ENCODE results near the gene HBQ1. TPM values are rescaled to one million over a fixed set of nuclear protein-coding genes. Genes with fewer than 3 reads are reported as not detected.
"Not testable (repeated sequence)": the region's sequence is repeated elsewhere in the genome, so short reads cannot be mapped to it uniquely, and the experiment has no call there.

HBQ1 gene
- total RNA-seq, 1 donor from 2014 or later: not detected

DNA sequence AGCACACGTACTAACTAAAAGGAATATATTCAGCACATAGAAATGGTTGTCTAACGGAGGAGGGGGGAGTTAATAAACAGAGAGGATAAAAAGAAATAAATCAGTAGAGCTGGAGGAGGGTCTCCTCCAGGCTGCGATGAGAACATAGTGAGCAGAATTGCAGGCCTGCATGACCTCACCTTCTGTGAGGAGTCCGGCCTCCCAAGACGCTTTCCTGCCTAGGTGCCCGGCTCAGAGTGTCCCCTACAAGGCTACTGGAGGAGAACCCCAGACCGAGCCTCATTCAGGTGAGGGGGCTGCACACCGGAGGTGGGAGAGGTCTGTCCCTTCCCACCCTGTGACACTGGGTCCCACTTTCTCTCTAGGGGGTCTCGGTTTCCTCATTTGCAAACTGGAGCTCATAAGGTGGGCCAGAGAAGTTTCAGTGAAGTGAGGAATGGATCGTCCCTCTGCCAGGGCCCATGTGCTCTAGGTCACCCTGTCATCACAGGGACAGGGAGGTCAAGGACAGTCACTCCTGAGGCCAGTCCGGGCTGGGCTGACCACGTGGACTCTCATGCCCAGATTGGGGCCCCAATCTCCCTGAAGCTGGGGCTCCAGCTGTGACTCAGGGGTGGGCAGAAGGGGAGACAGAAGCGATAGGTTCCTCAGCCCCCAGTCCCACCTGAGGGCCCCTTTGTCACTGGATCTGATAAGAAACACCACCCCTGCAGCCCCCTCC is 17.8 kb upstream of the HBQ1 start:
- Mint-ChIP-seq H3K36me3 (ENCODE audit: unreplicated experiment) (no peaks in the 10 kb centered on the region), H3K27ac (ENCODE audit: unreplicated experiment) (no peak overlapping the region), H3K27me3 (ENCODE audit: unreplicated experiment) (peaks cover 32% of the 10 kb centered on the region), H3K4me3 (ENCODE audit: unreplicated experiment) (no peak overlapping the region), H3K9me3 (ENCODE audit: unreplicated experiment) (no peaks in the 10 kb centered on the region), H3K4me1 (ENCODE audit: unreplicated experiment) (peaks cover 6% of the 10 kb centered on the region)
- no peak for DNase-seq (ENCODE audit: extremely low spot score, unreplicated experiment)
- TF ChIP-seq, protein P1, sequence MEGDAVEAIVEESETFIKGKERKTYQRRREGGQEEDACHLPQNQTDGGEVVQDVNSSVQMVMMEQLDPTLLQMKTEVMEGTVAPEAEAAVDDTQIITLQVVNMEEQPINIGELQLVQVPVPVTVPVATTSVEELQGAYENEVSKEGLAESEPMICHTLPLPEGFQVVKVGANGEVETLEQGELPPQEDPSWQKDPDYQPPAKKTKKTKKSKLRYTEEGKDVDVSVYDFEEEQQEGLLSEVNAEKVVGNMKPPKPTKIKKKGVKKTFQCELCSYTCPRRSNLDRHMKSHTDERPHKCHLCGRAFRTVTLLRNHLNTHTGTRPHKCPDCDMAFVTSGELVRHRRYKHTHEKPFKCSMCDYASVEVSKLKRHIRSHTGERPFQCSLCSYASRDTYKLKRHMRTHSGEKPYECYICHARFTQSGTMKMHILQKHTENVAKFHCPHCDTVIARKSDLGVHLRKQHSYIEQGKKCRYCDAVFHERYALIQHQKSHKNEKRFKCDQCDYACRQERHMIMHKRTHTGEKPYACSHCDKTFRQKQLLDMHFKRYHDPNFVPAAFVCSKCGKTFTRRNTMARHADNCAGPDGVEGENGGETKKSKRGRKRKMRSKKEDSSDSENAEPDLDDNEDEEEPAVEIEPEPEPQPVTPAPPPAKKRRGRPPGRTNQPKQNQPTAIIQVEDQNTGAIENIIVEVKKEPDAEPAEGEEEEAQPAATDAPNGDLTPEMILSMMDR (IDR thresholded peaks at IDR 0.05): no peak

DNA sequence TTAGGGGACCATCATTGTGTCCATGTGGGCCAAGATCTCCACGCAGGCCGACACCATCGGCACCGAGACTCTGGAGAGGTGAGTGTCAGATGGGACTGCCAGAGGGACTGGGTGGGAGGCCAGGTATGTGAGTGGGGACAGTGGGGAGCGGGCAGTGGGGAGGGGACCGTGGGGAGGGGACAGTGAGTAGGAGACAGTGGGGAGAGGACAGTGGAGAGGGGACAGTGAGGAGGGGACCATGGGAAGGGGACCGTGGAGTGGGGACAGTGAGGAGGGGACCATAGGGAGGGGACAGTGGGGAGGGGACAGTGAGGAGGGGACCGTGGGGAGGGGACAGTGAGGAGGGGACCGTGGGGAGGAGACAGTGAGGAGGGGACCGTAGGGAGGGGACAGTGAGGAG is 17.1 kb upstream of the HBQ1 start:
- peaks cover 32% of the 10 kb centered on the region for H3K27me3 Mint-ChIP-seq (ENCODE audit: unreplicated experiment)
- H3K4me3 Mint-ChIP-seq (ENCODE audit: unreplicated experiment); H3K4me1 Mint-ChIP-seq (ENCODE audit: unreplicated experiment); DNase-seq (ENCODE audit: extremely low spot score, unreplicated experiment); H3K27ac Mint-ChIP-seq (ENCODE audit: unreplicated experiment); H3K9me3 Mint-ChIP-seq (ENCODE audit: unreplicated experiment); H3K36me3 Mint-ChIP-seq (ENCODE audit: unreplicated experiment): not testable (repeated sequence)

DNA sequence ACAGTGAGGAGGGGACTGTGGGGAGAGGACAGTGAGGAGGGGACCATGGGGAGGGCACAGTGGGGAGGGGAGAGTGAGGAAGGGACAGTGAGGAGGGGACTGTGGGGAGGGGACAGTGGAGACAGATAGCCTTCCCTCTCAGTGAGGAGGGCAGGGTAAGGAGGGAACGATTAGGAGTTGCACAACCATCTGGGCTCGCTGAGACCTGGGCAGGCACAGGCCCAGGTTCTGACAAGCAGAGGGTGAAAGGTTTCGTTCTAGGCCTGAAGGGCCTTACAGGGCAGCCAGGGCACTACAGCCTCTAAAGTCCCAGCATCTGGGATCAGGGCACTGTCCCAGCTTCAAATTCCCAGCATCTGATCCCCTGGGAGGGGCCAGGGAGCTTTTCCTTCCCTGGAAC is 16.6 kb upstream of the HBQ1 start:
- not testable (repeated sequence) for H3K4me3 Mint-ChIP-seq (ENCODE audit: unreplicated experiment); H3K36me3 Mint-ChIP-seq (ENCODE audit: unreplicated experiment); H3K27ac Mint-ChIP-seq (ENCODE audit: unreplicated experiment); H3K4me1 Mint-ChIP-seq (ENCODE audit: unreplicated experiment); DNase-seq (ENCODE audit: extremely low spot score, unreplicated experiment); H3K9me3 Mint-ChIP-seq (ENCODE audit: unreplicated experiment)
- peaks cover 33% of the 10 kb centered on the region for H3K27me3 Mint-ChIP-seq (ENCODE audit: unreplicated experiment)

DNA sequence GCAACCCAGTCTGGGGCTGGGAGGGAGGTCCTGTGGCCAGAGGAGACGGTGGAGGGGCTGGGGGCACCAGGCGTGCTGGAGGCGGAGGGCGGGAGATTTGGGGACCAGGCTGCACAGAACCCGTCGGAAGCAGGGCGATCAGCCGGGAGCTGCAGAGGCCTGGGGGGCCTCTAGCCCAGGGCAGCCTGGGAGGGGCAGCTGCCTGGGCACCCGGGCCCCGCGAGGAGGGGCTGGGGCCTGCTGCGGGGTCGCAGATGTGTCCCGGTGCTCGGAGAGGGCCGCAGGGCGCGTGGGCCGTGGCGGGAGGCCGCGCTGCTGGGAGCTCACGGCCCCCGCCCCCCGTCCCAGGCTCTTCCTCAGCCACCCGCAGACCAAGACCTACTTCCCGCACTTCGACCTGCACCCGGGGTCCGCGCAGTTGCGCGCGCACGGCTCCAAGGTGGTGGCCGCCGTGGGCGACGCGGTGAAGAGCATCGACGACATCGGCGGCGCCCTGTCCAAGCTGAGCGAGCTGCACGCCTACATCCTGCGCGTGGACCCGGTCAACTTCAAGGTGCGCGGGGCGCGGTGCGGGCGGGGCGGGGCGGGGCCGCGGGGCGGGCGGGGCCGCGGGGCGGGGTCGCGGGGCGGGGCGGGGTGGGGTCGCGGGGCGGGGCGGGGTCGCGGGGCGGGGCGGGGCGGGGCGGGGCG is 16.0 kb upstream of the HBQ1 start:
- not testable (repeated sequence) for H3K4me3 Mint-ChIP-seq (ENCODE audit: unreplicated experiment); H3K27ac Mint-ChIP-seq (ENCODE audit: unreplicated experiment); H3K36me3 Mint-ChIP-seq (ENCODE audit: unreplicated experiment); H3K9me3 Mint-ChIP-seq (ENCODE audit: unreplicated experiment); H3K4me1 Mint-ChIP-seq (ENCODE audit: unreplicated experiment); DNase-seq (ENCODE audit: extremely low spot score, unreplicated experiment)
- peaks cover 32% of the 10 kb centered on the region for H3K27me3 Mint-ChIP-seq (ENCODE audit: unreplicated experiment)

DNA sequence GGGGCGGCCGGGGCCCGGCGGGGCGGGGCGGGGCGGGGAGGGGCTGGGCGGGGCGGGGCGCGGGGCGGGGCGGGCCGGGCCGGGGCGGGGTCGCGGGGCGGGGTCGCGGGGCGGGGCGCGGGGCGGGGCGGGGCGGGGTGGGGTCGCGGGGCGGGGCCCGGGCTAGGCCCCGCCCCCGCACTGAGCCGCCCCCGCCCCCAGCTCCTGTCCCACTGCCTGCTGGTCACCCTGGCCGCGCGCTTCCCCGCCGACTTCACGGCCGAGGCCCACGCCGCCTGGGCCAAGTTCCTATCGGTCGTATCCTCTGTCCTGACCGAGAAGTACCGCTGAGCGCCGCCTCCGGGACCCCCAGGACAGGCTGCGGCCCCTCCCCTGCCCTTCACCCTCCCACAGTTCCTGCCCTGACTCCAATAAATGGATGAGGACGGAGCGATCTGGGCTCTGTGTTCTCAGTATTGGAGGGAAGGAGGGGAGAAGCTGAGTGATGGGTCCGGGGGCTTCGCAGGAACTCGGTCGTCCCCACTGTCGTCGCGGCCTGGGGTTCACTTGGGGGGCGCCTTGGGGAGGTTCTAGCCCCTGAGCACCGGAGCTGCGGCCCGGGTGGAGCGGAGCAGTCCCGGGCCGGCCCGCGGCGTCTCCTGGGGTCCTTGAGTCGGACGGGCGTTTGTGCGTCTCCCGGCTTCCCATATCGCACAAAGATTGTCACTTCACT is 15.3 kb upstream of the HBQ1 start:
- no peaks in the 10 kb centered on the region for H3K36me3 Mint-ChIP-seq (ENCODE audit: unreplicated experiment)
- TF ChIP-seq, protein P1 (IDR thresholded peaks at IDR 0.05): no peak
- peaks cover 8% of the 10 kb centered on the region for H3K4me1 Mint-ChIP-seq (ENCODE audit: unreplicated experiment)
- DNase-seq (ENCODE audit: extremely low spot score, unreplicated experiment): no peak
- H3K4me3 Mint-ChIP-seq (ENCODE audit: unreplicated experiment): peak overlapping the region; percentile 35
- H3K27ac Mint-ChIP-seq (ENCODE audit: unreplicated experiment): no peak overlapping the region
- peaks cover 33% of the 10 kb centered on the region for H3K27me3 Mint-ChIP-seq (ENCODE audit: unreplicated experiment)
- H3K9me3 Mint-ChIP-seq (ENCODE audit: unreplicated experiment): no peaks in the 10 kb centered on the region

DNA sequence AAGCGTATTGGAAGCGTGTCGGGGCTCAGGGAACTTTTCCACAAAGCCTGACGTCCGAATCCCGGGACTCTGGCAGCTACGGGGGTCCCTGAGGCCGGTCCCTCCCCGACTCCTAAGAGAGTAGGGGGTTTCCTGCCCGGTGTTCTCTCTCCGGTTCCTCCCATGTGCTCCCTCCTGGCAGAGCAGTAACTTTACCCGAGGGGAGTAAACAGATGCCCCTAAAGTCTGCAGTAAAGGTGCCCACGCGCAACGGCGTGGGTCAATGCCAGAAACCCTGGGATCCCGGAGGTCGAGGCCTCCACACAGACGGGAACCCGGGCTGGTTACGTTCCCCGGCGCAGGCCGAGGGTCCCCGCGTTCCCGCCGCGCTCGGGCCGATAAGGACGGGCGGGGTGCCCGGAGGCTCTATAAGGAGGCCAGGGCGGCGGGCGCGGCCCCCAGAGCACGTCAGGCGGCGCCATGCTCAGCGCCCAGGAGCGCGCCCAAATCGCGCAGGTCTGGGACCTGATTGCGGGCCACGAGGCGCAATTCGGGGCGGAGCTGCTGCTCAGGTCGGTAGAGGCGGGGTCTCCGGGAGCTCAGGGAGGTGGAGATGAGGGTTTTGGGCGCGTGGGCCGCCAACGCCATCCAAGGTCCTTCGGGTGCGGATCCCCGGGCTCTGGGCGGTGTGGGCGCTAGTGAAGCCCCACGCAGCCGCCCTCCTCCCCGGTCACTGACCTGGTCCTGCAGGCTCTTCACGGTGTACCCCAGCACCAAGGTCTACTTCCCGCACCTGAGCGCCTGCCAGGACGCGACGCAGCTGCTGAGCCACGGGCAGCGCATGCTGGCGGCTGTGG is 14.5 kb upstream of the HBQ1 start, which contains the start of gene HBM:
Gene HBM (plus strand): TSS at position 440 of the 836 bp plus-strand sequence. CDS start 20 bp downstream, at position 460.
- Mint-ChIP-seq H3K27me3 (ENCODE audit: unreplicated experiment) (peaks cover 36% of the 10 kb centered on the region), H3K9me3 (ENCODE audit: unreplicated experiment) (no peaks in the 10 kb centered on the region), H3K27ac (ENCODE audit: unreplicated experiment) (no peak within 1 kb of the TSS), H3K36me3 (ENCODE audit: unreplicated experiment) (no peaks in the 10 kb centered on the region), H3K4me3 (ENCODE audit: unreplicated experiment) (peak within 1 kb of the TSS; percentile 35), H3K4me1 (ENCODE audit: unreplicated experiment) (peaks cover 12% of the 10 kb centered on the region)
- DNase-seq (ENCODE audit: extremely low spot score, unreplicated experiment): no peak
- TF ChIP-seq, protein P1 (IDR thresholded peaks at IDR 0.05): no peak
